HG03439 (cell line): ENCODE measurements around the gene RERE.

Experiments
- ATAC-seq: cut with Tn5 transposase; IDR thresholded peaks from one replicate; pipeline ENCODE4 v1.9.1; 2021; ENCODE audit warnings: mild to moderate bottlenecking, moderate library complexity; ENCODE audit not compliant: unreplicated experiment

Gene RERE

DNA sequence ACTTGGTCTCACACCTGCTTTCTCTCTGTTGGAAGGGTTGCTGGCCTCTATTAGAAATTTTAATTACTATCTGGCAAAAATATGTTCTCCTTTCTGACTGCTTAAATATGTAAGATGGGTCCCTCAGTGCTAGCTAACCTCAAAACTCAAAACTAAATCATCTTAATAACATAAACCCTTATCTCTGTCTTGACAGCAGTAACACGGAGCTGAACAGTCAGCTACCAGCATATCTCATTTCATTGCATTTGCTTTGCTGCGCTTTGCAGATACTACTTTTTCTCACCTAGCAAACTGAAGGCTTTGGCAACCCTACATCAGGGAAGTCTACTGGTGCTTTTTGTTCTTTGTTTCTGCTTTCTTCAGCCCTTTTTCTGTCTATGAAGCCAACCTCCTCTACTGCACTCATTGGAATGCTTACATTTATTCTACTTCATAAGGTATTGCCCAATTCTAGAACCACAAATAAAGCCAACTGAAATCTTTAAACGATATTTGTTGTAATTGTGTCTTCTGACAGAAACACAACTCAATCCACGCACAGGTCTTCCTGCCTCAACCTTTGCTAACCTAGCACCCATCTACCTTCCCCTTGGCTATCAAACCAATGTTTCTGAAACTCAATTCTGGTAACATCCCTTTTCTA is 95.6 kb downstream of the RERE start:
- ATAC-seq: no peak

GRCh38 chr1:8720347-8720746 is 97.1 kb downstream of the RERE start:
- ATAC-seq: no peak

DNA sequence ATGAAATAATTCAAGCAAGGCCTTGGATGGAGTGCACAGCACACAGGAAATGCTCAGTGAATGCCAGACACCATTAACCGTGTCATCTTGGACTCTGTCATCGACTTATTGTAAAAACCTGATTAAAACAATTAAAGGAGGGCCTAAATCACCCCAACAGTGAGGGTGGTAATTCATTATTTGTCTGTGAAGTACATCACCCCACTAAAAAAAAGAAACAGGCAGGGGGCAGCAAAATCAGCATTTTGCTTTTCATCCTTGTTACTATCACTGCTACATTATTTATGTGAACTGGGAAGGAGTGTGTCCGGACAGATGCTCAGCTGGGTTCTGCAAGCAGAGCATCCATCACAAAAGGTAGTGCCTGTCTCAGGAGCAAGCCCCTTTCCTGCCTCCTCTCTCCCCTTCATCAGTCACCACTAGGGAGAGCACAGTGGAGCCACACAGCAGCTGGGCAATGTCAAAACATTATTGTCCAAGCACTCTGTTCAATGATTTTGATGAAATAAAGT is 98.5 kb downstream of the RERE start:
- no peak for ATAC-seq

GRCh38 chr1:8717148-8717547 is 100.3 kb downstream of the RERE start:
- no peak for ATAC-seq

DNA sequence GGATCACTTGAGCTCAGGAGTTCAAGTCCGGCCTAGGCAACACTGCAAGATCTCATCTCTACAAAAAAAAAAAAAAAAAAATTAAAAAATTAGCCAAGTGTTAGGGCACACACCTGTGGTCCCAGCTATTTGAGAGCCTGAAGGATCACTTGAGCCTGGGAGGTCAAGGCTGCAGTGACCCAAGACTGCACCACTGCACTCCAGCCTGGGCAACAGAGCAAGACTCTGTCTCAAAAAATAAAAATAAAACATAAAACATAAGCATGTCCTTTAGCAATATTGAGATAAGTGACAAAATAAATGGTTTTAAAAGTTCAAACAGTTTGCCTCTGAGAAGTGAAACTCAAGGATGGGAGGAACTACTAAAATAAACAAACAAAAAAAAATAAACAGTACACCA is 101.2 kb downstream of the RERE start:
- no peak for ATAC-seq

- ATAC-seq: no peak
Measured at GRCh38 chr1:8714173-8714572, 103.3 kb downstream of the RERE start.

- ATAC-seq: no peak
Measured at GRCh38 chr1:8712413-8713231, 104.8 kb downstream of the RERE start.

GRCh38 chr1:8711873-8712412 is 105.5 kb downstream of the RERE start:
- ATAC-seq: no peak

DNA sequence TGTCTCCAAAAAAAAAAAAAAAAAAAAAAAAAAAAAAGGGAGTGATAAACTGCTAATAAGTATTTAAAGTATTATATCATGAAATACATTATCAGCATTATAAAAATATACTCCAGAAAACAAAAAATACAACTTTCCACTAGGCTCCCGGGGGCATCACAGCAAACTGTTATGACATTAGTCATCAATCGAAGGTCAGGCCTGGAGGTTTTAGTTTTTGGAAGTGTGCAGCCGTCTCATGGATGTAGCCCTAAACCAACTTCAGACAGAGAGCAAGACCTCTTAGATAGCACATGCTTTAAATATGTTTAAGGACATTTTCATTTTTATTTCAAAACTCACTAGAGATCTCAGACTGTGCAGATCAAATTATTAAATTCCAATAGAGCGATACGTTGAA is 106.3 kb downstream of the RERE start:
- ATAC-seq: no peak

DNA sequence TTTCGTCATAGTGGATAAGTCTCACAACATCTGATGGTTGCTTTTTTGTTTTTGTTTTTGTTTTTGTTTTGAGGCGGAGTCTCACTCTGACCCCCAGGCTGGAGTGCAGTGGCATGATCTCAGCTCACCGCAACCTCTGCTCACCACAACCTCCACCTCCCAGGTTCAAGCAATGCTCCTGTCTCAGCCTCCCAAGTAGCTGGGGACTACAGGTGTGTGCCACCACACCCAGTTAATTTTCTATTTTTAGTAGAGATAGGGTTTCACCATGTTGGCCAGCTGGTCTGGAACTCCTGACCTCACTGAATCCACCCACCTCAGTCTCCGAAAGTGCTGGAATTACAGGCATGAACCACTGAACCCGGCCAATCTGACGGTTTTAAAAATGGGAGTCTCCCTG is 109.2 kb downstream of the RERE start:
- no peak for ATAC-seq

DNA sequence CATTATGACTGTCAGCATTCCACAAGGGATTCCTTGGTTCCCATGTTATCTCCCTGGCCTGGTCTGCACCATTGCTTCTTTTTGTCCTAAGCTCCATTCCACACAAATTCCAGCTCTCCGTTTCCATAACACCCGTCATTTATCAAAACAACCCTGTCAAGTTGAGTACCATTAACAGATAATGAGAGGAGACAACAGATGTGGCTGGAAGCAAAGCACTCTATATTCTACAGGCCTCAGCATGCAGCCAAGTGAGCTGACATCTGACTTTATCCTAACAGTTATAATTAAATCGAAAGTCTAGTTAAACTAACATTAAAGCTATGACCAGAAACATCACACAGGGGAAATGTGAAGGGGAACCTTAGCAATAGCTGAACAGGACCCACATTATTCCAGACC is 110.4 kb downstream of the RERE start:
- no peak for ATAC-seq

- ATAC-seq: no peak
Measured at GRCh38 chr1:8706291-8706690, 111.1 kb downstream of the RERE start.

DNA sequence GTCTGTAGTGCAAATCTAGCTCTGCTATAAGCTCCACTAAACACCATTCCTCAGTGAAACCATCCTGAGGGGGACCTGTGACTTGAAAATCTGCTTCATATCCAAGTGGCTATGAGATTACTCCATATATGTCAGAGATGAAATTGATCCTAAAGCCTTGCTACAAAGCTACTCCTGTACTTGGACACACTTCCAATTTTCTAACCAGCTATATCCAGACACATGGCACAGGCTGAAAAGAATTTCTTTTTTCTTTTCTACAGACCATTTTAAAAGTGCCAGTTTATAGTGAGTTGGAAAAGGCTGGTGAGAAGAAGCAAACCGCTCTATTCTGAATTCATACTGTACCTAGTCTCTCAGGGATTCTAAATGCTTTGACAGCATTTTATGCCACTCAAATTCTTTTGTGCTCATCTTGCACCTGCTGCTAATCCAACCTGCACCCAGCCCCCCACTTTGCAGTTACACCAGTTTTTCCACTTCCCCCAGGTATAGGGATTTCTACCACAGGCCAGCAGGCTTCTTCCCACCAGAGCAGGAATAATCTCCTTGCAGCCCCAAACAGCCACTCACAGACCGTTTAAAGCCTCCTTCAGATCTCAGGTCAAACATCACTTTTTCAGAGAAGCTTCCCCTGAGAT is 112.5 kb downstream of the RERE start:
- no peak for ATAC-seq

- ATAC-seq: peak; percentile 72
Measured at GRCh38 chr1:8702850-8703810, 114.3 kb downstream of the RERE start.

DNA sequence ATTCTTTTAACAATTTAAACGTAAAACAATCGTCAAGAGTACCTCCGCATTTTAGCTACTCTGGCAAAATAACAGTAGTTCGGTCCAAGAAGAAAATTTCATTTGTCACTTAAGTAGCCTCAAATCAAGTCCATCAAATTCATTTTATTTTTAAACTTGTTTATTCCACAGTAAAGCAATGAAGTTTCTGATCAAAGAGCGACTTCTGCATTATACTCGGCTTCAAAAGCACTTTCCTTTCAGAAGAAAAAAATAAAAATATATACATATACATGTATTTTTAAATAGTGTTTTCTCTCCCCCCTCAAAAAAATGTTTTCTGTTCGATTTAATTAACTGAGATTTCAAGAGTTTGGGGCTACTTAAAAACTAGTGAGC is 115.0 kb downstream of the RERE start:
- ATAC-seq: no peak

DNA sequence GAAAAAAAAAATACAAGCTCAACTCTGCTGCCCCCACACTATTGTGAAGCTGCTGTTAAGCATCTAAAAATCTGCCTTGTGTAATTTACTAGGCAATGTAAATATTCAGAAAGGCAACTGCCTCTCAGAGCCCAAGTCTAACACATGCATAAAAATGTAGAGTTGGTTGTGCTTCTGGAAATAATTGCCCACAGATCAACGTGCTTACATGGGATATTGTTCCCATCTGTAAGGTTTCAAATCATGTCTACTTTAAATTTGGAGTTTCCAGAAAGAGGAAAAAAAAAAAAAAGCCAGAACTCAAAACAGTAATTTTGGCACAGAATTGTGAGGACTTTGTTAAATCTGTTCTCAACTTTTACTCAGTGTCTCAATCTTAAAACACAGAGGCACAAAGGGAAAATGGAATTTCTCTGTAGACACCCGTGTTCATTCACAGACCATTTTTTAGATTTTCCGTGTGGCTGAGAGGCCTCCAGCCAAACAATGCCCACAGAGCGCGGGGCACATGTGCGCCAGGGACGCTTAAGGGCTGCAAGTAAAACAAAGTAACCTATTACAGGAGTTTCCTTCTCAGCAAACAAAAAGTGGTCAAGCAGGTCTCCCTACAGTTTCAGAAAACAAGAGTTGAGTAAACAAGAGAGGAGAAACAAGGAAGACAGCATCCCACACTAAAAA is 115.5 kb downstream of the RERE start:
- ATAC-seq: no peak

DNA sequence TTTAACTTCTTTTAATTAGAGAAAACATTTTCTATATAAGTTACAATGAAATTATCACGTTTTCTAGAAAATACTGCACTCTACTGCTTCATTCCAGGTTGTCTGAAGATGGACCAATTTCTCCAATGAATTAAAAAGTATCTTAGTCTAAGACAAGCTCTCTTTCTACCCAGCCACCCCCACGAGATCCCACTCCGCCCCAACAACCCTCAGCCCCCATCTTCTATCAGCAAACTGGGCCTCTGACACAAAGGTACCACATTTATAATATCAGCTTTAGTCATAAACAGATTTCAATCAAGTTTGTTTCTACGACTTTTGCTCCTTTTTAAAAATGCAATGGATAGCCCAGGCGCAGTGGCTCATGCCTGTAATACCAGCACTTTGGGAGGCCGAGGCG is 117.8 kb downstream of the RERE start:
- no peak for ATAC-seq

- ATAC-seq: no peak
Measured at GRCh38 chr1:8698937-8699447, 118.4 kb downstream of the RERE start.

DNA sequence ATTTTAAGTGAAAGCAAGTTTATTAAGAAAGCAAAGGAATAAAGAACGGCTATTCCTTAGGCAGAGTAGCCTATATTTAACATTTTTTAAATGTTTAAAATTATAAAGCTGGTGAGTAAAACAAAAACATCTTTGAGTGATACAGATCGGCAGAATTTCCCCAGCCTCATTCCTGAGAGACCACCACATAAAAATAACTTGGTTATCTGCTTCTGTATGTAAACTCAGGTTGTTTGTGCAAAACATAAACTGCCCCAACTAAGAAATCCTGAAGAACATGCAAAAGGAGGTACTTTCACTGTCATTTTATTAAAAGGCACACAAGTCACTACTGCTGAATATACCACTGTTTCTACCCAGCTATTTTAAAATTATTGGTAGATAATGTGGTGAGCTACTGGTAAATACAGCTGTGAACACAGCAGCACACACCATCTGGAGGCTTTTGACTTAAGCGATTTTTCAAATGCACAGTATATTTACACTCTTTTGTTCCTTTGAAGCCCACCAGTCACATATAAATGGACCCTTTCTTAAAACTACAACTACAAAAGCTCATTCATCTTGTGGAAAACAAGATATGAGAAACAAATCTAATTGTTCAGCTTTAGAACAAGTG is 119.3 kb downstream of the RERE start:
- no peak for ATAC-seq
